Prostate gland (tissue), 2 donors: Measurements from ENCODE around the gene RIMS1. TPM values are rescaled to one million over a fixed set of nuclear protein-coding genes. Genes with fewer than 3 reads are reported as not detected.
A peak's percentile ranks its signal among the peaks of the same experiment; 100 is the strongest.

Experiments
- DNase-seq: peaks from one replicate; pipeline ENCODE4 v3.0.0-alpha.2; 2019; ENCODE audit warnings: low spot score
- H3K27ac ChIP-seq, 2 donors: fragments of 200-600 bp; sonication (generic); 2 replicates each; pipeline ENCODE4 v1.5.1; 2017 to 2019
- H3K27me3 ChIP-seq: fragments of 200-600 bp; sonication (generic); replicated peaks from 2 replicates; pipeline ENCODE4 v1.5.1; 2019; ENCODE audit not compliant: insufficient read depth
- H3K36me3 ChIP-seq, 2 donors: fragments of 200-600 bp; sonication (generic); 1 replicate in 1 of 2; 2 replicates in 1 of 2; pipeline versions ENCODE4 v1.5.1 to v1.8.1; 2017 to 2019
- H3K4me1 ChIP-seq: fragments of 200-600 bp; sonication (generic); replicated peaks from 2 replicates; pipeline ENCODE4 v1.5.1; 2019
- H3K4me3 ChIP-seq, 2 donors: fragments of 200-600 bp; sonication (generic); 2 replicates each; pipeline ENCODE4 v1.5.1; 2017 to 2019
- H3K9me3 ChIP-seq: fragments of 200-600 bp; sonication (generic); 2 replicates; pipeline ENCODE4 v1.5.1; 2017
- POLR2A ChIP-seq: fragments of 450-650 bp; IDR thresholded peaks from one replicate; pipeline ENCODE4 v1.6.1; 2016; ENCODE audit warnings: antibody characterized with exemption, mild to moderate bottlenecking
- POLR2AphosphoS5 ChIP-seq: sonication (generic); formaldehyde crosslinking; IDR thresholded peaks from one replicate; pipeline ENCODE4 v1.6.1; 2017; ENCODE audit warnings: antibody characterized with exemption
- WGBS: methylation state at CpG from one replicate; pipeline ENCODE4 v1.1.5; 2018; 5-methylcytosine and 5-hydroxymethylcytosine counted together
- intact Hi-C: fragments of 100-400 bp; cut with DNase I; formaldehyde crosslinking; loops from one replicate; pipeline ENCODE4 v1.14.2; 2022
- total RNA-seq, 2 donors: library from RNA; depleted of rRNA; stranded (reverse); fragments of >200 nt; gene quantifications; one replicate each; pipeline ENCODE4 v1.1.0, GENCODE V29; 2016
- TF ChIP-seq, protein P1 (sequence below), 4 experiments: fragments of 200-600 bp in 2 of 4; fragments of 450-650 bp in 2 of 4; sonication (generic) in 2 of 4; IDR thresholded peaks; 1 replicate in 3 of 4; 2 replicates in 1 of 4; pipeline ENCODE4 v1.5.1; 2016 to 2019; ENCODE audit warnings: antibody characterized with exemption in 4 of 4, mild to moderate bottlenecking in 2 of 4, moderate library complexity in 2 of 4

Gene RIMS1
- total RNA-seq, 2 donors from 2014 or later: 9.7 to 17.6 TPM

DNA sequence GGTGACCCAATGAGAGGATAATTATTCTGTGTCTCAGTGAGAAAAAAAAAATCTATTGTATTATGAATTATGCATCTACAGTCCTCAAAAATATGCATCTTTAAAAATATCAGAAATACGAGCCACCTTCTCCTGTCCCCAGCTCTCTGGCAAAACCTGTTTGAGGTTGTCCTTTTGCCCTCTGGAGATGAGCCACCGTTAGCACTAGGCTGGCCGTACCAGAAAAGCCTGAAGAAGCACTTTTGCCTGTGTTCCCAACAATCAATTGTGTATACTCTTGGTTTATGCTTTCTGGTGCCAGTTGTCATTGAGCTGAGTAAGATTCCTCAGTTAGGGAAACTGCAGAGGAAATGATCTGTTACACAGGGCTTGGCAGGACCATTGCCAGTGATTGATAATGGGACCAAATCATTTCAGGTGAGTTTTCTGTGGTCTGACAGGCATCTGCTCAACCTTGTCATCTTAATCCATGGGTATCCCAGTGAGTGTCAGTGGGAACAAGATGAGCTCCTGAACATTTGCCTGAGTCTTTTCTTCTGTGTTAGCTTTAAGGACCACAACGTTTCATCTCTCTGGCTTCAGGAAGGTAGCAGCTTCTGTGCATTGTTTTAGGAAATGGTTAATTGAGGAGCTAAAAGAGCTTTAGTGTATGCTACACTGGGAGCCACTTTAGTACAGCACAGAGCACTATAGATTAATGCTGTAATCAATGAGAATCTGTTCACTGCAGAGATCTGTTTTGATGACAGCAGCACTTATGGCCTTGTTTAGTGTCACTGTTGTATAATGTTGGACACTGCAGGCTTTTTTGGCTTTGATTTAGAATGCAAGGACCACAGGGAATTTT lies 330.1 kb downstream of the RIMS1 start:
- no peaks in the 10 kb centered on the region for H3K36me3 ChIP-seq
- H3K4me1 ChIP-seq: no peaks in the 10 kb centered on the region
- intact Hi-C loops: no loop called here
- no peaks in the 10 kb centered on the region for H3K9me3 ChIP-seq
- 29% methylated on average over 4 of the region's 4 CpGs for WGBS
- H3K27me3 ChIP-seq: no peaks in the 10 kb centered on the region
- no peak overlapping the region for H3K27ac ChIP-seq
- TF ChIP-seq POLR2AphosphoS5 (peak; percentile 33), POLR2A (no peak)
- TF ChIP-seq, protein P1, sequence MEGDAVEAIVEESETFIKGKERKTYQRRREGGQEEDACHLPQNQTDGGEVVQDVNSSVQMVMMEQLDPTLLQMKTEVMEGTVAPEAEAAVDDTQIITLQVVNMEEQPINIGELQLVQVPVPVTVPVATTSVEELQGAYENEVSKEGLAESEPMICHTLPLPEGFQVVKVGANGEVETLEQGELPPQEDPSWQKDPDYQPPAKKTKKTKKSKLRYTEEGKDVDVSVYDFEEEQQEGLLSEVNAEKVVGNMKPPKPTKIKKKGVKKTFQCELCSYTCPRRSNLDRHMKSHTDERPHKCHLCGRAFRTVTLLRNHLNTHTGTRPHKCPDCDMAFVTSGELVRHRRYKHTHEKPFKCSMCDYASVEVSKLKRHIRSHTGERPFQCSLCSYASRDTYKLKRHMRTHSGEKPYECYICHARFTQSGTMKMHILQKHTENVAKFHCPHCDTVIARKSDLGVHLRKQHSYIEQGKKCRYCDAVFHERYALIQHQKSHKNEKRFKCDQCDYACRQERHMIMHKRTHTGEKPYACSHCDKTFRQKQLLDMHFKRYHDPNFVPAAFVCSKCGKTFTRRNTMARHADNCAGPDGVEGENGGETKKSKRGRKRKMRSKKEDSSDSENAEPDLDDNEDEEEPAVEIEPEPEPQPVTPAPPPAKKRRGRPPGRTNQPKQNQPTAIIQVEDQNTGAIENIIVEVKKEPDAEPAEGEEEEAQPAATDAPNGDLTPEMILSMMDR (IDR thresholded peaks at IDR 0.05): no peak
- DNase-seq: peak; percentile 38
- H3K4me3 ChIP-seq: no peak overlapping the region

DNA sequence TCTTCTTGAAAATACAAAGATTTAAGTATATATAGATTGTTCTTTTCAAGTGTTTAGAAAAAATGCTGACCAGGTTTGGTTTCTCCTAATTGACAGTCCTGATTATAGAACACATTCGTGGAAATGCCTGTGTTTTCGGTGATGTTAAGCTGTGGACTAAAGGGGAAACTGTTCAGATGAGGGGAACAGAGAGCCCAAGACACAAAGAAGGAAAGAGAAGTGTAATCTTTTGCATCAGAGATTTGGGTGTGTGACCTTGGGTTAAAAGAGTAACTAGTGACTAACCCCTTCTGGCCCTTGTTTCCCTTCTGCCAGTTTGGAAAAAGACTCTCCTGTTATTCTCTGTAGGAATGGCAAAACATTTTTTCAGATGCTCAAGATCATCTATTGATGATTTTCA lies 331.3 kb downstream of the RIMS1 start:
- Histone ChIP-seq H3K27me3 (no peaks in the 10 kb centered on the region), H3K4me3 (no peak overlapping the region), H3K36me3 (no peaks in the 10 kb centered on the region), H3K4me1 (no peaks in the 10 kb centered on the region), H3K9me3 (no peaks in the 10 kb centered on the region), H3K27ac (no peak overlapping the region)
- TF ChIP-seq, protein P1 (IDR thresholded peaks at IDR 0.05): no peak
- TF ChIP-seq POLR2AphosphoS5 (no peak), POLR2A (no peak)
- WGBS: 88% methylated on average over 2 of the region's 2 CpGs
- intact Hi-C loops: no loop called here
- DNase-seq: no peak

DNA sequence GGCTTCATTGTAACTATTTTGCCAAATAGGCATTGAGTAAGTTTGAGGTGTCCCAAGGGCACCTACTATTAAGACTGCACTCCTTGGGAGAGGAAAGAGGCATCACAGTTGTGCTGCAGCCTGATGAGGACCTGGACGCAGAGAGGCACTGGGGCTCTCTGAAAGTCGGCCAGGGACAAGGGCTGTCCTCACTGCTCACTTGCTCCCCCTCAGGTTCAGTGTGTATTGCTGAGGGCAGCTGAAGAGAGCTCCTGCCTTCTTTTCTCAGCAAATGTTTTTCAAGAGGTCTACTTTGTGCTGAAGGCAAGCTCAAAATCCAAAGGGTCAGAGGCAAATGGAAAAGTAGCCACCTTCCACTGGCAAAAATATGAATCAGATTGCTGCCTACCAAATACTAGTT lies 331.8 kb downstream of the RIMS1 start:
- Histone ChIP-seq H3K36me3 (no peaks in the 10 kb centered on the region), H3K4me3 (no peak overlapping the region), H3K27ac (no peak overlapping the region), H3K9me3 (no peaks in the 10 kb centered on the region), H3K4me1 (no peaks in the 10 kb centered on the region), H3K27me3 (no peaks in the 10 kb centered on the region)
- intact Hi-C loops: no loop called here
- TF ChIP-seq POLR2A: no peak
- TF ChIP-seq, protein P1 (IDR thresholded peaks at IDR 0.05): peak in 1 of 4 experiments; percentile 14
- TF ChIP-seq POLR2AphosphoS5: no peak
- 13% methylated on average over 2 of the region's 2 CpGs for WGBS
- DNase-seq: no peak

DNA sequence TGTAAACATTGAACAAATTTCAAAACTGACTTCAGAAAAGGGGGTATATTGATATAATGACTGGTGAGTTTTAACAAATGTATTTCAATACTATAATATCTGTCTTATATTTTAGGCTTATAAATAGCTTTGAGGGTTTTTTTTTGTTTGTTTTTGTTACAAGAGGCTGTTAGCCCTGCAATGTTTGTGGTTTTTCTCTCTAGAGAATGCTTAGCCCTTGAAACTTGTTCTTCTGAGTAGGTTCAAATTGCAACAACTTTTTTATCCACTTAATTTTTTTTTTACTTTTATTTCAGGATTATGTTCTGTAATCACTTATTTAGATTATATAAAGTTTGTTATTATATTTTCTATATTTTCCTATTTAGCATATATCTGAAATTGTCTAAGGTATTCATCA lies 333.2 kb downstream of the RIMS1 start:
- TF ChIP-seq POLR2A: no peak
- no peak for TF ChIP-seq POLR2AphosphoS5
- TF ChIP-seq, protein P1 (IDR thresholded peaks at IDR 0.05): no peak

DNA sequence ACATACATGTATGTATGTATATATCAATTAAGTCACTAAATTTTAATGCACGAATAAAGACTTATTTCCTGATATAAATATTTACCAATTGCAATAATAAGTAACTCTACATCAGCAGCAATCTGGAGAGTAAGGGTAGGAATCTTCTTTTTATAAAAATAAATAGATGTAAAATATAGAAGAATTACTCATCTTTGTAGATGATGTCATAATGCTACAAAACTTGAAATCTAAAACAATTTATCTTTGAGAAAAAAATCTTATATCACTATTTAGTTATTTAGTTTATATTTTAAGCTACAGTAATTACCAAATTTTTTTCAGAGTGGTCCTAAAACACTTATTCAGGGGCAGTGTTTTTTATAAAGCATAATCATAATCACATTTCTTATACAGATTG lies 351.7 kb downstream of the RIMS1 start:
- 0% methylated on average over 1 of the region's 1 CpG for WGBS
- no peak for TF ChIP-seq POLR2A
- TF ChIP-seq POLR2AphosphoS5: no peak
- TF ChIP-seq, protein P1 (IDR thresholded peaks at IDR 0.05): no peak

More for the DNA sequence above, 333.2 kb downstream of the RIMS1 start:
- H3K27me3 ChIP-seq: no peaks in the 10 kb centered on the region
- intact Hi-C loops: no loop called here
- H3K27ac ChIP-seq: no peak overlapping the region
- H3K4me3 ChIP-seq: no peak overlapping the region
- no peaks in the 10 kb centered on the region for H3K4me1 ChIP-seq
- no peaks in the 10 kb centered on the region for H3K9me3 ChIP-seq
- DNase-seq: no peak
- no peaks in the 10 kb centered on the region for H3K36me3 ChIP-seq

More for the DNA sequence above, 351.7 kb downstream of the RIMS1 start:
- DNase-seq: no peak
- intact Hi-C loops: no loop called here
- no peak overlapping the region for H3K27ac ChIP-seq
- no peaks in the 10 kb centered on the region for H3K9me3 ChIP-seq
- no peaks in the 10 kb centered on the region for H3K36me3 ChIP-seq
- no peaks in the 10 kb centered on the region for H3K4me1 ChIP-seq
- no peak overlapping the region for H3K4me3 ChIP-seq
- H3K27me3 ChIP-seq: no peaks in the 10 kb centered on the region
